Ascending aorta (tissue), 2 donors: Measurements from ENCODE around the gene STARD7. TPM values are rescaled to one million over a fixed set of nuclear protein-coding genes. Genes with fewer than 3 reads are reported as not detected.
"Not testable (repeated sequence)": the region's sequence is repeated elsewhere in the genome, so short reads cannot be mapped to it uniquely, and the experiment has no call there.

Experiments
- DNase-seq, 2 donors: peaks; one replicate each; pipeline ENCODE4 v3.0.0-alpha.2; 2019; ENCODE audit warnings: low spot score in 2 of 2
- H3K27ac ChIP-seq, 2 donors: fragments of 200-600 bp; sonication (generic); one replicate each; pipeline ENCODE4 v1.5.1; 2016 to 2017; ENCODE audit warnings: mild to moderate bottlenecking in 1 of 2
- H3K27me3 ChIP-seq: fragments of 200-600 bp; sonication (generic); one replicate; pipeline ENCODE4 v1.5.1; 2017
- H3K36me3 ChIP-seq, 2 donors: fragments of 200-600 bp; sonication (generic); one replicate each; pipeline ENCODE4 v1.5.1; 2016
- H3K4me1 ChIP-seq, 2 donors: fragments of 200-600 bp; sonication (generic); one replicate each; pipeline ENCODE4 v1.5.1; 2016 to 2017; ENCODE audit warnings: mild to moderate bottlenecking in 1 of 2
- H3K4me3 ChIP-seq, 2 donors: fragments of 200-600 bp; sonication (generic); one replicate each; pipeline ENCODE4 v1.5.1; 2016 to 2017; ENCODE audit warnings: mild to moderate bottlenecking in 1 of 2
- H3K9me3 ChIP-seq, 2 donors: fragments of 200-600 bp; sonication (generic); one replicate each; pipeline ENCODE4 v1.5.1; 2016
- CTCF ChIP-seq, 3 experiments: fragments of 200-600 bp in 2 of 3; fragments of 450-650 bp in 1 of 3; sonication (generic) in 2 of 3; IDR thresholded peaks; one replicate each; pipeline ENCODE4 v1.5.1; 2016 to 2019; ENCODE audit warnings: antibody characterized with exemption in 3 of 3, mild to moderate bottlenecking in 1 of 3, moderate library complexity in 1 of 3
- intact Hi-C: fragments of 100-400 bp; cut with DNase I; formaldehyde crosslinking; loops from one replicate; pipeline ENCODE4 v1.15.1; 2023
- total RNA-seq: library from RNA; depleted of rRNA; stranded (reverse); fragments of >200 nt; gene quantifications from one replicate; pipeline ENCODE4 v1.1.0, GENCODE V29; 2016

The STARD7 gene
- total RNA-seq, 1 donor from 2014 or later, result 85.6 TPM

- intact Hi-C loops, result no loop called here
- no peak for DNase-seq
Measured at GRCh38 chr2:96167407-96168013, 41.1 kb downstream of the STARD7 start.

GRCh38 chr2:96164459-96165184 is 44.0 kb downstream of the STARD7 start:
- intact Hi-C loops, result no loop called here
- no peak for DNase-seq
- Histone ChIP-seq H3K27ac (no peak overlapping the region), H3K4me1 (no peaks in the 10 kb centered on the region), H3K36me3 (no peaks in the 10 kb centered on the region), H3K4me3 (no peak overlapping the region), H3K27me3 (no peaks in the 10 kb centered on the region), H3K9me3 (no peaks in the 10 kb centered on the region)
- TF ChIP-seq CTCF (IDR thresholded peaks at IDR 0.05), result no peak

More at GRCh38 chr2:96167407-96168013, 41.1 kb downstream of the STARD7 start:
- no peak overlapping the region for H3K27ac ChIP-seq
- H3K36me3 ChIP-seq, result no peaks in the 10 kb centered on the region
- TF ChIP-seq CTCF (IDR thresholded peaks at IDR 0.05), result no peak
- no peak overlapping the region for H3K4me3 ChIP-seq
- no peaks in the 10 kb centered on the region for H3K27me3 ChIP-seq
- no peaks in the 10 kb centered on the region for H3K4me1 ChIP-seq
- H3K9me3 ChIP-seq, result no peaks in the 10 kb centered on the region

GRCh38 chr2:96163768-96164429 is 44.7 kb downstream of the STARD7 start:
- no peak overlapping the region for H3K4me3 ChIP-seq
- H3K27ac ChIP-seq, result no peak overlapping the region
- no peaks in the 10 kb centered on the region for H3K9me3 ChIP-seq
- no peak for TF ChIP-seq CTCF (IDR thresholded peaks at IDR 0.05)
- no peaks in the 10 kb centered on the region for H3K27me3 ChIP-seq
- H3K36me3 ChIP-seq, result no peaks in the 10 kb centered on the region
- DNase-seq, result no peak
- no peaks in the 10 kb centered on the region for H3K4me1 ChIP-seq
- intact Hi-C loops, result no loop called here

- TF ChIP-seq CTCF (IDR thresholded peaks at IDR 0.05), result no peak
- intact Hi-C loops, result no loop called here
- no peak overlapping the region for H3K27ac ChIP-seq
- no peaks in the 10 kb centered on the region for H3K27me3 ChIP-seq
- H3K4me1 ChIP-seq, result no peaks in the 10 kb centered on the region
- H3K36me3 ChIP-seq, result no peaks in the 10 kb centered on the region
- DNase-seq, result no peak
- no peaks in the 10 kb centered on the region for H3K9me3 ChIP-seq
- no peak overlapping the region for H3K4me3 ChIP-seq
Measured at GRCh38 chr2:96163415-96163767, 45.2 kb downstream of the STARD7 start.

- intact Hi-C loops, result no loop called here
- TF ChIP-seq CTCF (IDR thresholded peaks at IDR 0.05), result no peak
- no peaks in the 10 kb centered on the region for H3K4me1 ChIP-seq
- no peak overlapping the region for H3K4me3 ChIP-seq
- H3K27me3 ChIP-seq, result no peaks in the 10 kb centered on the region
- H3K27ac ChIP-seq, result no peak overlapping the region
- no peak for DNase-seq
- H3K9me3 ChIP-seq, result no peaks in the 10 kb centered on the region
- H3K36me3 ChIP-seq, result no peaks in the 10 kb centered on the region
Measured at GRCh38 chr2:96161898-96162297, 46.7 kb downstream of the STARD7 start.

GRCh38 chr2:96160366-96160765 is 48.3 kb downstream of the STARD7 start:
- intact Hi-C loops, H3K9me3 ChIP-seq, H3K4me1 ChIP-seq, DNase-seq, H3K4me3 ChIP-seq, H3K27me3 ChIP-seq, H3K36me3 ChIP-seq, H3K27ac ChIP-seq: not testable (repeated sequence)
